Testis (tissue), 2 donors: Measurements from ENCODE around the gene VWC2.

Source experiments
- POLR2A ChIP-seq: fragments of 450-650 bp; IDR thresholded peaks from one replicate; pipeline ENCODE4 v1.6.1; 2017; ENCODE audit warnings: antibody characterized with exemption, mild to moderate bottlenecking, moderate library complexity
- TF ChIP-seq, protein P1 (sequence below), 3 experiments: fragments of 450-650 bp in 2 of 3; fragments of 200-600 bp in 1 of 3; sonication (generic) in 1 of 3; IDR thresholded peaks; one replicate each; pipeline ENCODE4 v1.5.1; 2016 to 2019; ENCODE audit warnings: antibody characterized with exemption in 3 of 3, mild to moderate bottlenecking in 2 of 3, moderate library complexity in 1 of 3

- TF ChIP-seq POLR2A: no peak
- TF ChIP-seq, protein P1, sequence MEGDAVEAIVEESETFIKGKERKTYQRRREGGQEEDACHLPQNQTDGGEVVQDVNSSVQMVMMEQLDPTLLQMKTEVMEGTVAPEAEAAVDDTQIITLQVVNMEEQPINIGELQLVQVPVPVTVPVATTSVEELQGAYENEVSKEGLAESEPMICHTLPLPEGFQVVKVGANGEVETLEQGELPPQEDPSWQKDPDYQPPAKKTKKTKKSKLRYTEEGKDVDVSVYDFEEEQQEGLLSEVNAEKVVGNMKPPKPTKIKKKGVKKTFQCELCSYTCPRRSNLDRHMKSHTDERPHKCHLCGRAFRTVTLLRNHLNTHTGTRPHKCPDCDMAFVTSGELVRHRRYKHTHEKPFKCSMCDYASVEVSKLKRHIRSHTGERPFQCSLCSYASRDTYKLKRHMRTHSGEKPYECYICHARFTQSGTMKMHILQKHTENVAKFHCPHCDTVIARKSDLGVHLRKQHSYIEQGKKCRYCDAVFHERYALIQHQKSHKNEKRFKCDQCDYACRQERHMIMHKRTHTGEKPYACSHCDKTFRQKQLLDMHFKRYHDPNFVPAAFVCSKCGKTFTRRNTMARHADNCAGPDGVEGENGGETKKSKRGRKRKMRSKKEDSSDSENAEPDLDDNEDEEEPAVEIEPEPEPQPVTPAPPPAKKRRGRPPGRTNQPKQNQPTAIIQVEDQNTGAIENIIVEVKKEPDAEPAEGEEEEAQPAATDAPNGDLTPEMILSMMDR (IDR thresholded peaks at IDR 0.05): no peak
Observed at GRCh38 chr7:49911909-49912308, 138.5 kb downstream of the VWC2 start.
